Peyer's patch (tissue), 4 donors: ENCODE measurements around the gene FER1L5.

Experiments used
- POLR2A ChIP-seq, 2 donors: fragments of 450-650 bp; IDR thresholded peaks; one replicate each; pipeline ENCODE4 v1.5.1; 2017; ENCODE audit warnings: antibody characterized with exemption in 2 of 2, mild to moderate bottlenecking in 2 of 2, moderate library complexity in 2 of 2
- TF ChIP-seq, protein P1 (sequence below), 6 experiments: fragments of 450-650 bp in 4 of 6; fragments of 200-600 bp in 2 of 6; sonication (generic) in 1 of 6; IDR thresholded peaks; one replicate each; pipeline ENCODE4 v1.5.1; 2017 to 2019; ENCODE audit warnings: antibody characterized with exemption in 6 of 6, mild to moderate bottlenecking in 3 of 6, moderate library complexity in 1 of 6

DNA sequence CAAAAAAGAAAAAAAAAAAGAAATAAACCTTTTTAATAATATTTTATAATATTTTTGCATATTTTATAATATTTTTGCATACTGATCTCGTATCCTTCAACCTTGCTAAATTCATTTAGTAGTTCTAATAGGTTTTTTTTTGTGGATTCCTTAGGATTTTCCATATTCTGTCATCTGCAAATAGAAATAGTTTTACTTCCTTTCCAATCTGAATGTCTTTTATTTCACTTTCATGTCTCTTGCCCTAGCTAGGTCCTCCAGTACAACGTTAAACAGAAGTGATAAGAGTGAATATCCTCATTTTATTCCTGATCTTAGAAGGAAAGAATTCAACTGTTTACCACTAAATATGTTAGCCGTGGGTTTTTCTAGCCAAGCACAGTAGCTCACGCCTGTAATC lies 83.6 kb downstream of the FER1L5 start:
- TF ChIP-seq, protein P1, sequence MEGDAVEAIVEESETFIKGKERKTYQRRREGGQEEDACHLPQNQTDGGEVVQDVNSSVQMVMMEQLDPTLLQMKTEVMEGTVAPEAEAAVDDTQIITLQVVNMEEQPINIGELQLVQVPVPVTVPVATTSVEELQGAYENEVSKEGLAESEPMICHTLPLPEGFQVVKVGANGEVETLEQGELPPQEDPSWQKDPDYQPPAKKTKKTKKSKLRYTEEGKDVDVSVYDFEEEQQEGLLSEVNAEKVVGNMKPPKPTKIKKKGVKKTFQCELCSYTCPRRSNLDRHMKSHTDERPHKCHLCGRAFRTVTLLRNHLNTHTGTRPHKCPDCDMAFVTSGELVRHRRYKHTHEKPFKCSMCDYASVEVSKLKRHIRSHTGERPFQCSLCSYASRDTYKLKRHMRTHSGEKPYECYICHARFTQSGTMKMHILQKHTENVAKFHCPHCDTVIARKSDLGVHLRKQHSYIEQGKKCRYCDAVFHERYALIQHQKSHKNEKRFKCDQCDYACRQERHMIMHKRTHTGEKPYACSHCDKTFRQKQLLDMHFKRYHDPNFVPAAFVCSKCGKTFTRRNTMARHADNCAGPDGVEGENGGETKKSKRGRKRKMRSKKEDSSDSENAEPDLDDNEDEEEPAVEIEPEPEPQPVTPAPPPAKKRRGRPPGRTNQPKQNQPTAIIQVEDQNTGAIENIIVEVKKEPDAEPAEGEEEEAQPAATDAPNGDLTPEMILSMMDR (IDR thresholded peaks at IDR 0.05): no peak
- TF ChIP-seq POLR2A (IDR thresholded peaks at IDR 0.05): no peak
